Tibial nerve (tissue), 4 donors: ENCODE measurements around the gene CSNK1G2. TPM values are rescaled to one million over a fixed set of nuclear protein-coding genes. Genes with fewer than 3 reads are reported as not detected.

Experiments used
- DNase-seq, 2 donors: peaks; one replicate each; pipeline ENCODE4 v3.0.0-alpha.2; 2019; ENCODE audit warnings: low spot score in 2 of 2
- H3K27ac ChIP-seq, 4 donors: fragments of 200-600 bp; sonication (generic) in 3 of 4; one replicate each; pipeline ENCODE4 v1.5.1; 2017 to 2019; ENCODE audit warnings: mild to moderate bottlenecking in 1 of 4
- H3K27me3 ChIP-seq, 2 donors: fragments of 200-600 bp; sonication (generic) in 1 of 2; one replicate each; pipeline versions ENCODE4 v1.5.1 to v1.6.0; 2017 to 2019
- H3K36me3 ChIP-seq, 3 donors: fragments of 200-600 bp; sonication (generic); one replicate each; pipeline ENCODE4 v1.5.1; 2018 to 2019
- H3K4me1 ChIP-seq, 4 donors: fragments of 200-600 bp; sonication (generic) in 3 of 4; one replicate each; pipeline ENCODE4 v1.5.1; 2017 to 2019
- H3K4me3 ChIP-seq, 4 donors: fragments of 200-600 bp; sonication (generic) in 3 of 4; one replicate each; pipeline ENCODE4 v1.5.1; 2017 to 2019; ENCODE audit warnings: mild to moderate bottlenecking in 1 of 4, moderate library complexity in 1 of 4
- H3K9me3 ChIP-seq, 4 donors: fragments of 200-600 bp; sonication (generic) in 3 of 4; one replicate each; pipeline ENCODE4 v1.5.1; 2017 to 2019
- CTCF ChIP-seq, 5 experiments: fragments of 200-600 bp in 3 of 5; fragments of 450-650 bp in 2 of 5; sonication (generic) in 3 of 5; IDR thresholded peaks; one replicate each; pipeline ENCODE4 v1.5.1; 2016 to 2019; ENCODE audit warnings: antibody characterized with exemption in 5 of 5, mild to moderate bottlenecking in 3 of 5, moderate library complexity in 2 of 5
- EP300 ChIP-seq, 2 donors: sonication (generic); formaldehyde crosslinking; IDR thresholded peaks; one replicate each; pipeline ENCODE4 v1.6.1; 2017; ENCODE audit warnings: antibody characterized with exemption in 2 of 2, mild to moderate bottlenecking in 1 of 2
- POLR2A ChIP-seq, 2 donors: fragments of 450-650 bp; IDR thresholded peaks; one replicate each; pipeline ENCODE4 v1.6.1; 2017; ENCODE audit warnings: antibody characterized with exemption in 2 of 2, mild to moderate bottlenecking in 2 of 2, moderate library complexity in 2 of 2
- WGBS, 2 donors: methylation state at CpG; one replicate each; pipeline ENCODE4 v1.1.5; 2018; 5-methylcytosine and 5-hydroxymethylcytosine counted together
- total RNA-seq, 4 donors: library from RNA; depleted of rRNA; stranded (reverse); fragments of >200 nt; gene quantifications; one replicate each; pipeline ENCODE4 v1.1.0, GENCODE V29; 2016

The CSNK1G2 gene
- total RNA-seq, 4 donors from 2014 or later = 38.9 to 132 (median 55.6) TPM

- H3K36me3 ChIP-seq = peaks cover 0 to 32% (median 0%) of the 10 kb centered on the region in 3 donors
- WGBS, 2 donors = 11 to 14% methylated on average over 22 to 31 of the region's 74 CpGs
- TF ChIP-seq CTCF (IDR thresholded peaks at IDR 0.05) (no peak), EP300 (IDR thresholded peaks at IDR 0.05) (no peak), POLR2A (IDR thresholded peaks at IDR 0.05) (no peak)
- H3K27ac ChIP-seq = peak overlapping the region; percentile 67 to 89 (median 71)
- H3K27me3 ChIP-seq = no peaks in the 10 kb centered on the region
- DNase-seq = no peak
- H3K4me3 ChIP-seq = peak overlapping the region; percentile 54 to 82 (median 65)
- H3K4me1 ChIP-seq = peaks cover 0 to 44% (median 14%) of the 10 kb centered on the region in 4 donors
- no peaks in the 10 kb centered on the region for H3K9me3 ChIP-seq
Measured at GRCh38 chr19:2014731-2015607, 74.0 kb downstream of the CSNK1G2 start.

- WGBS, 2 donors = no CpG with 5 or more reads among the region's 20 CpGs
- TF ChIP-seq POLR2A (IDR thresholded peaks at IDR 0.05) (no peak), EP300 (IDR thresholded peaks at IDR 0.05) (no peak), CTCF (IDR thresholded peaks at IDR 0.05) (no peak)
- peak within 1 kb of the TSS; percentile 71 to 89 (median 77) for H3K27ac ChIP-seq
Measured at GRCh38 chr19:2015608-2015950, 74.6 kb downstream of the CSNK1G2 start, which contains the start of gene BTBD2. BTBD2 (minus strand) TSS chr19:2015714; CDS start chr19:2015703, 11 bp downstream.

DNA sequence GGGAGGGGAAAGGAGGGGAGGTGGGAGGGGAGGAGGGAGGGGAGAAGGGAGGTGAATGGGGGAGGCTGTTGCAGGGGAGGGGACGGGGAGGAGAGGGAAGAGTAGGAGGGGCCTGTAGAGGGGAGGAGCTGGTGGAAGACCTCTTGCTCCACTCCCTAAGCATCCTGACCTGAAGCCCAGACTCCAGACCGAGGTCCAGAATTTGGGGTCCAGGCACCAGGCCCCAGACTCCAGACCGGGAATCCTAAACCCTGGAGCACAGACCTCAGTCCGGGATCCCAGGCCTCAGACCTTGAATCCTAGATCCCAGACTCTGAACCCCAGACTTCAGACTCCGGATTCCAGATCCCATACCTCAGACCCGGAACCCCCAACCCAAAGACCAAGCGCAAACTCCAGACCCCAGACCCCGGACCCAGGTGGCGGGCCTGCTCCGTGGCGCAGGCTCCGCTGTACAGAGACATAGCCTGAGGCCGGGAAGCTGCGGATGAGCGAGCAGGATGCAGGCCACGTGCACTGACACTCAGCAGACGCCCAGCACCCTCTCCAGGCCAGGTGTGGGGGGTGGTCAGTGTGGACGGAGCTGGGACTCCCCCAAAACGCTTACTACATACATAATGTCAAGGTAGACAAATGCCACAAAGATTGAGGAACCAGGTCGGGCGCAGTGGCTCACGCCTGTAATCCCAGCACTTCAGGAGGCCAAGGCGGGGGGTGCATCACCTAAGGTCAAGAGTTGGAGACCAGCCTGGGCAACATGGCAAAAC is 75.3 kb downstream of the CSNK1G2 start:
- peak; percentile 66 to 81 for DNase-seq
- H3K9me3 ChIP-seq = no peaks in the 10 kb centered on the region
- TF ChIP-seq POLR2A (IDR thresholded peaks at IDR 0.05) = peak in 1 of 2 donors; percentile 15
- no peak for TF ChIP-seq CTCF (IDR thresholded peaks at IDR 0.05)
- peak in 1 of 2 donors; percentile 17 for TF ChIP-seq EP300 (IDR thresholded peaks at IDR 0.05)
- WGBS, 2 donors = 62 to 70% methylated on average over 23 of the region's 23 CpGs
- H3K4me3 ChIP-seq = peak overlapping the region; percentile 15 to 82 (median 26)
- peak overlapping the region; percentile 68 to 89 (median 76) for H3K27ac ChIP-seq
- H3K27me3 ChIP-seq = no peaks in the 10 kb centered on the region
- H3K4me1 ChIP-seq = peaks cover 0 to 44% (median 14%) of the 10 kb centered on the region in 4 donors
- peaks cover 0 to 20% (median 0%) of the 10 kb centered on the region in 3 donors for H3K36me3 ChIP-seq

More at GRCh38 chr19:2015608-2015950, 74.6 kb downstream of the CSNK1G2 start, which contains the start of gene BTBD2:
- peak in 1 of 2 donors; percentile 52 for DNase-seq
- Histone ChIP-seq H3K9me3 (no peaks in the 10 kb centered on the region), H3K4me3 (peak within 1 kb of the TSS; percentile 54 to 82 (median 65)), H3K36me3 (peaks cover 0 to 26% (median 0%) of the 10 kb centered on the region in 3 donors), H3K4me1 (peaks cover 0 to 44% (median 14%) of the 10 kb centered on the region in 4 donors), H3K27me3 (no peaks in the 10 kb centered on the region)

- H3K27ac ChIP-seq = no peak overlapping the region
- no peak overlapping the region for H3K4me3 ChIP-seq
- no peaks in the 10 kb centered on the region for H3K9me3 ChIP-seq
- no peaks in the 10 kb centered on the region for H3K36me3 ChIP-seq
- no peaks in the 10 kb centered on the region for H3K27me3 ChIP-seq
- WGBS, 2 donors = 89 to 91% methylated on average over 13 of the region's 13 CpGs
- TF ChIP-seq CTCF (IDR thresholded peaks at IDR 0.05) (no peak), EP300 (IDR thresholded peaks at IDR 0.05) (no peak), POLR2A (IDR thresholded peaks at IDR 0.05) (no peak)
- DNase-seq = no peak
- peaks cover 0 to 31% (median 14%) of the 10 kb centered on the region in 4 donors for H3K4me1 ChIP-seq
Measured at GRCh38 chr19:2018752-2019151, 77.8 kb downstream of the CSNK1G2 start.
